GM12878 (cell line): ENCODE measurements around the gene RER1. TPM values are rescaled to one million over a fixed set of nuclear protein-coding genes. Genes with fewer than 3 reads are reported as not detected.

Experiments used
- ATAC-seq: fragments of 200-7000 bp; cut with Tn5 transposase; 3 replicates; pipeline ENCODE4 v1.9.1; 2020; ENCODE audit warnings: mild to moderate bottlenecking, moderate library complexity
- BruUV-seq: library from RNA; stranded (reverse); fragments of 400-500 nt; replicated peaks from 2 replicates; lab custom pipeline; 2021; lab: Mats Ljungman, UMichigan
- CTCF ChIA-PET: fragments of 300-600 bp; sonication (Branson Sonifier 250); formaldehyde crosslinking; extraction: SDS; loops from one replicate; lab custom pipeline; 2021; ENCODE audit warnings: inconsistent platforms; lab: Yijun Ruan, JAX
- POLR2A ChIA-PET: fragments of 350-600 bp; formaldehyde crosslinking; extraction: SDS; loops from one replicate; lab custom pipeline; 2021; ENCODE audit warnings: inconsistent platforms; lab: Charles Lee
- RAD21 ChIA-PET: fragments of 300-600 bp; sonication (Branson Sonifier 250); formaldehyde crosslinking; loops from one replicate; lab custom pipeline; 2023; ENCODE audit warnings: antibody characterized with exemption; ENCODE audit not compliant: unreplicated experiment; lab: Charles Lee
- SMC1A ChIA-PET: fragments of 300-600 bp; sonication (Branson Sonifier 250); formaldehyde crosslinking; loops from one replicate; lab custom pipeline; 2023; ENCODE audit not compliant: unreplicated experiment, uncharacterized antibody; lab: Charles Lee
- DNase-seq: peaks from one replicate; pipeline ENCODE4 v3.0.0-alpha.2; 2011; ENCODE audit warnings: low read depth, low spot score
- FAIRE-seq: peaks from 3 replicates; lab custom pipeline; 2011; peaks lifted over from hg19 to GRCh38; lab: Jason Lieb, UNC
- H2AFZ ChIP-seq: 2 replicates; pipeline ENCODE4 v1.6.0; 2011; ENCODE audit warnings: low read depth, low read length, control low read depth; ENCODE audit not compliant: control insufficient read depth
- H3K27ac ChIP-seq: 2 replicates; pipeline ENCODE4 v1.5.1; 2011; ENCODE audit warnings: control low read depth; ENCODE audit not compliant: control insufficient read depth, insufficient read depth
- H3K27me3 ChIP-seq, 2 experiments: replicated peaks in 1 of 2; 2 replicates each; pipeline versions ENCODE4 v1.6.0 to v1.6.1; 2011; ENCODE audit warnings: low read length in 1 of 2; ENCODE audit not compliant: control insufficient read depth in 2 of 2, insufficient read depth in 2 of 2
- H3K36me3 ChIP-seq, 2 experiments: 2 replicates each; pipeline ENCODE4 v1.5.1; 2011; ENCODE audit warnings: low read length in 1 of 2; ENCODE audit not compliant: control insufficient read depth in 2 of 2, insufficient read depth in 2 of 2
- H3K4me1 ChIP-seq: 2 replicates; pipeline ENCODE4 v1.6.1; 2011; ENCODE audit warnings: mild to moderate bottlenecking, low read length, moderate library complexity, mixed read lengths; ENCODE audit not compliant: control insufficient read depth, insufficient read depth
- H3K4me2 ChIP-seq: 2 replicates; pipeline ENCODE4 v1.6.0; 2011; ENCODE audit warnings: control low read depth; ENCODE audit not compliant: control insufficient read depth, insufficient read depth
- H3K4me3 ChIP-seq: fragments of 200-600 bp; sonication (generic); 2 replicates; pipeline ENCODE4 v1.5.1; 2016
- H3K79me2 ChIP-seq: 2 replicates; pipeline ENCODE4 v1.6.0; 2011; ENCODE audit warnings: low read length; ENCODE audit not compliant: control insufficient read depth, insufficient read depth
- H3K9ac ChIP-seq: 2 replicates; pipeline ENCODE4 v1.8.0; 2011; ENCODE audit warnings: low read length, control low read depth, mixed read lengths; ENCODE audit not compliant: control insufficient read depth, insufficient read depth
- H3K9me3 ChIP-seq: replicated peaks from 3 replicates; pipeline ENCODE4 v1.5.1; 2011; ENCODE audit warnings: mild to moderate bottlenecking, low read length; ENCODE audit not compliant: control insufficient read depth, insufficient read depth
- H4K20me1 ChIP-seq: 2 replicates; pipeline ENCODE4 v1.6.0; 2011; ENCODE audit not compliant: control insufficient read depth, insufficient read depth
- DPF2 ChIP-seq: fragments of 450-650 bp; IDR thresholded peaks from 2 replicates; pipeline ENCODE4 v1.6.1; 2017; ENCODE audit warnings: mild to moderate bottlenecking
- MTA2 ChIP-seq: fragments of 450-650 bp; IDR thresholded peaks from 2 replicates; pipeline ENCODE4 v1.6.1; 2016; ENCODE audit warnings: low read depth, mild to moderate bottlenecking, moderate library complexity
- POLR2A ChIP-seq: IDR thresholded peaks from 2 replicates; pipeline ENCODE4 v1.6.1; 2011; ENCODE audit warnings: low read depth, mild to moderate bottlenecking, low read length
- WGBS: methylation state at CpG from one replicate; pipeline ENCODE4 v1.1.6; 2016; ENCODE audit warnings: low lambda C conversion rate; ENCODE audit not compliant: insufficient replicate concordance, insufficient coverage; ENCODE audit errors: missing lambda C conversion rate; 5-methylcytosine and 5-hydroxymethylcytosine counted together
- in situ Hi-C: fragments of 300-500 bp; cut with MboI; formaldehyde crosslinking; loops from 9 replicates; pipeline ENCODE4 v1.14.3; 2018; ENCODE audit warnings: mixed read lengths
- intact Hi-C: fragments of 100-400 bp; cut with micrococcal nuclease; formaldehyde crosslinking; loops from one replicate; pipeline ENCODE4 v1.14.2; 2022; ENCODE audit not compliant: unreplicated experiment
- polyA plus RNA-seq, 11 experiments: library from polyadenylated mRNA; depleted of rRNA in 4 of 11; unstranded in 6 of 11; stranded (reverse) in 5 of 11; fragments of >200 nt; fragmentation: Nextera tagmentation in 4 of 11; fragmentation: Illumina TruSeq in 1 of 11; extraction: Ambion mirVana in 4 of 11; extraction: Trizol in 1 of 11; gene quantifications; 1 replicate in 1 of 11; 2 replicates in 10 of 11; pipeline versions ENCODE4 v1.2.1 to v1.2.3, GENCODE V29; 2011 to 2016; ENCODE audit warnings: inconsistent platforms in 2 of 11, missing spikeins in 2 of 11, low read depth in 1 of 11
- total RNA-seq, 4 experiments: library from RNA; depleted of rRNA in 3 of 4; stranded (reverse); fragments of >200 nt in 3 of 4; fragmentation: Illumina TruSeq in 1 of 4; extraction: Trizol in 1 of 4; gene quantifications; 2 replicates each; pipeline versions ENCODE4 v1.2.1 to v1.2.3, GENCODE V29; 2013 to 2021

Gene RER1
- total and polyA plus RNA-seq, 10 of the 15 experiments (the other 5 are each of a cell fraction or from before 2014, with no cell fraction given) = 29.2 to 274 (median 136) TPM

- Histone ChIP-seq H3K9me3 (no peaks in the 10 kb centered on the region), H2AFZ (no peak overlapping the region), H3K9ac (no peak overlapping the region), H3K4me3 (no peak overlapping the region), H3K27me3 (no peaks in the 10 kb centered on the region), H3K79me2 (no peaks in the 10 kb centered on the region), H3K4me2 (no peak overlapping the region), H3K4me1 (peaks cover 10% of the 10 kb centered on the region), H3K27ac (no peak overlapping the region), H3K36me3 (no peaks in the 10 kb centered on the region), H4K20me1 (no peaks in the 10 kb centered on the region)
- FAIRE-seq (no peak), ATAC-seq (no peak; the same call in 2 of the 3 replicates), DNase-seq (no peak)
- RAD21 ChIA-PET = interaction anchor here (1.0 to 4.2 kb wide), 4 partner anchors 10 to 185 kb away, joined by 3 to 78 read pairs (median 6); partner anchors contain the start of genes FAAP20, MORN1 and RER1
- in situ Hi-C loops (no loop called here), intact Hi-C loops (loop anchor here (1.0 kb wide), 1 partner anchor 186 kb away; no protein-coding TSS in a partner anchor)
- WGBS = 52% methylated on average over 32 of the region's 32 CpGs
- BruUV-seq = no TSS peak
- SMC1A ChIA-PET = interaction anchor here (0.9 to 4.2 kb wide), 2 partner anchors 182 to 185 kb away, joined by 4 to 62 read pairs; partner anchors contain the start of gene FAAP20
- POLR2A ChIA-PET = interaction anchor here (1.1 kb wide), 1 partner anchor 186 kb away, joined by 3 read pairs; no protein-coding TSS in a partner anchor
- CTCF ChIA-PET = interaction anchor here (0.5 to 4.4 kb wide), 18 partner anchors 10 to 1526 kb away, joined by 3 to 98 read pairs (median 4); partner anchors contain the start of genes FAAP20, MORN1 and RER1
- TF ChIP-seq DPF2 (no peak), POLR2A (peak; percentile 50; the same call in 1 of the 2 replicates), MTA2 (no peak)
Observed at GRCh38 chr1:2380816-2381591, 10.6 kb upstream of the RER1 start.
